Measurements from ENCODE around the gene ADH1B. TPM values are rescaled to one million over a fixed set of nuclear protein-coding genes. Genes with fewer than 3 reads are reported as not detected.

The ADH1B gene
- total and polyA plus RNA-seq, 10 of the 15 experiments (the other 5 are each of a cell fraction or from before 2014, with no cell fraction given) = 1.3 TPM; not detected in 9

DNA sequence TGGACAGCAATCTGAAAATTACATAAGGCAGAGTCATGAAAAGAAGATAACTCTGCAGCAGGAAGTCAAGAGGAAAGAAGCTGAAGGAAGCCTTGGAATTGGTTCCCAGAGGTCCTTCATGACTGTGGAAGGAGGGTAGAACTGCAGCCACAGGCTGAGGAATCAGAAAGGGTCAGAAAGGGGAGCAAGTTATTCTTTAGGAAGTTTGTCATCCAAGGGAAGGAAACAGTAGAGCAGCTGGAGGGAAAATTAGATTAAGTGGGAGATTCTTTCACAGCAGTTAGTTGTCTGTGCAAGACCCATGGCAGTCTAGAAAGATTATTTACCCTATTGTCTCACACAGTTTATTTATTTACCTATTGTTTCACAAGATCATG is 40.7 kb upstream of the ADH1B start (continued):
- TF ChIP-seq, protein P1, sequence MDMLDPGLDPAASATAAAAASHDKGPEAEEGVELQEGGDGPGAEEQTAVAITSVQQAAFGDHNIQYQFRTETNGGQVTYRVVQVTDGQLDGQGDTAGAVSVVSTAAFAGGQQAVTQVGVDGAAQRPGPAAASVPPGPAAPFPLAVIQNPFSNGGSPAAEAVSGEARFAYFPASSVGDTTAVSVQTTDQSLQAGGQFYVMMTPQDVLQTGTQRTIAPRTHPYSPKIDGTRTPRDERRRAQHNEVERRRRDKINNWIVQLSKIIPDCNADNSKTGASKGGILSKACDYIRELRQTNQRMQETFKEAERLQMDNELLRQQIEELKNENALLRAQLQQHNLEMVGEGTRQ (IDR thresholded peaks at IDR 0.05; ENCODE audit: borderline replicate concordance, low read depth, low read length) = no peak
- no peak for TF ChIP-seq STAT3 (IDR thresholded peaks at IDR 0.05; ENCODE audit: low read depth, low read length)
- TF ChIP-seq NFXL1 (IDR thresholded peaks at IDR 0.05; ENCODE audit: borderline replicate concordance) = no peak

DNA sequence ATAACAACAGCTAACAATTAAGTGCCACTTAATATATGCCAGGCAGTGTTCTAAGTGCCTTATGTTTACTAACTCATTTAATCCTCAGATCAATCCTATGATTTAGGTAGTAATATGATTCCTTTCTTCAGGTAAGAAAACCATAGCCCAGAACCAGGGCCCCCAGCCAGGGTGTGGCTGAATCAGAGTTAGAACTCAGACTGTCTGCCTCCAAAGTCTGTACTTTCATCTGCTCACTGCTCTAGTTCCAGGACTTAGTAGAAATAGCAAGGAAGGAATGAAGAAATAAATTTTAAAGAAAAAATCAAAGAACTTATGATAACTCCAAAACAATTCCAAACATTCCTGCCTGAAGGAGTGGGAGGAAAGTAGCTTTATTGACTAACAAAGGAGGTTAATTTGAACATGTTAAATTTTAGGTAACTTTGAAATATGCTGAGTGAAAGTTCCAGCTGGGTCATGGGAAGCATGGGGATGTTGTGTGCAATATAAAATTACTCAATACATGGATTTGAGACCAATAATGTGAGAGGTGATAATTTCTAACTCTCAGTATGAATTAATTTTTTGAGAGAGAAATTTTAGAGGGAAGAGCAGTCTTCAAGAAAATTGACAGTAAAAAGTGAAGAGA is 40.2 kb upstream of the ADH1B start:
- intact Hi-C loops (cut with micrococcal nuclease; ENCODE audit: unreplicated experiment) = no loop called here
- H3K4me1 ChIP-seq (ENCODE audit: control insufficient read depth, insufficient read depth, low read length) = no peaks in the 10 kb centered on the region
- RAD21 ChIA-PET (ENCODE audit: unreplicated experiment) = no interaction called here
- CTCF ChIA-PET = interaction anchor here (0.9 kb wide), 1 partner anchor 42 kb away, joined by 3 read pairs; no protein-coding TSS in a partner anchor
- ATAC-seq = no peak
- SMC1A ChIA-PET (ENCODE audit: uncharacterized antibody, unreplicated experiment) = interaction anchor here (0.9 kb wide), 1 partner anchor 8 kb away, joined by 6 read pairs; no protein-coding TSS in a partner anchor
- H3K27me3 ChIP-seq (replicated peaks in 1 of 2; ENCODE audit: control insufficient read depth in 2 of 2, insufficient read depth in 2 of 2, low read length in 1 of 2) = no peaks in the 10 kb centered on the region
- no peak for TF ChIP-seq SUPT20H (IDR thresholded peaks at IDR 0.05; ENCODE audit: borderline replicate concordance, control insufficient read depth, low read depth, low read length)
- TF ChIP-seq MXI1 (IDR thresholded peaks at IDR 0.05; ENCODE audit: low read depth, low read length) = no peak
- TF ChIP-seq, protein P2, sequence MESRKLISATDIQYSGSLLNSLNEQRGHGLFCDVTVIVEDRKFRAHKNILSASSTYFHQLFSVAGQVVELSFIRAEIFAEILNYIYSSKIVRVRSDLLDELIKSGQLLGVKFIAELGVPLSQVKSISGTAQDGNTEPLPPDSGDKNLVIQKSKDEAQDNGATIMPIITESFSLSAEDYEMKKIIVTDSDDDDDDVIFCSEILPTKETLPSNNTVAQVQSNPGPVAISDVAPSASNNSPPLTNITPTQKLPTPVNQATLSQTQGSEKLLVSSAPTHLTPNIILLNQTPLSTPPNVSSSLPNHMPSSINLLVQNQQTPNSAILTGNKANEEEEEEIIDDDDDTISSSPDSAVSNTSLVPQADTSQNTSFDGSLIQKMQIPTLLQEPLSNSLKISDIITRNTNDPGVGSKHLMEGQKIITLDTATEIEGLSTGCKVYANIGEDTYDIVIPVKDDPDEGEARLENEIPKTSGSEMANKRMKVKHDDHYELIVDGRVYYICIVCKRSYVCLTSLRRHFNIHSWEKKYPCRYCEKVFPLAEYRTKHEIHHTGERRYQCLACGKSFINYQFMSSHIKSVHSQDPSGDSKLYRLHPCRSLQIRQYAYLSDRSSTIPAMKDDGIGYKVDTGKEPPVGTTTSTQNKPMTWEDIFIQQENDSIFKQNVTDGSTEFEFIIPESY (IDR thresholded peaks at IDR 0.05) = no peak
- no peaks in the 10 kb centered on the region for H3K79me2 ChIP-seq (ENCODE audit: control insufficient read depth, insufficient read depth, low read length)
- no peak overlapping the region for H3K27ac ChIP-seq (ENCODE audit: control insufficient read depth, insufficient read depth)
- no peak overlapping the region for H2AFZ ChIP-seq (ENCODE audit: control insufficient read depth, low read depth, low read length)
- H4K20me1 ChIP-seq (ENCODE audit: control insufficient read depth, insufficient read depth) = no peaks in the 10 kb centered on the region
- H3K9ac ChIP-seq (ENCODE audit: control insufficient read depth, insufficient read depth, low read length) = no peak overlapping the region
- BruUV-seq (replicated peaks) = no TSS peak
- DNase-seq (ENCODE audit: low read depth, low spot score) = no peak
- H3K4me2 ChIP-seq (ENCODE audit: control insufficient read depth, insufficient read depth) = no peak overlapping the region
- no peak overlapping the region for H3K4me3 ChIP-seq
- POLR2A ChIA-PET = no interaction called here
- in situ Hi-C loops (cut with MboI) = no loop called here
- H3K9me3 ChIP-seq (replicated peaks; ENCODE audit: control insufficient read depth, insufficient read depth, low read length) = no peaks in the 10 kb centered on the region
- no peak for FAIRE-seq
- H3K36me3 ChIP-seq (ENCODE audit: control insufficient read depth in 2 of 2, insufficient read depth in 2 of 2, low read length in 1 of 2) = no peaks in the 10 kb centered on the region

Measured in GM12878 (cell line).